UCSD-AML1 (cell line): ENCODE data around the gene DNAJC5.
"Not testable (repeated sequence)": the region's sequence is repeated elsewhere in the genome, so short reads cannot be mapped to it uniquely, and the experiment has no call there.

ENCODE experiments used
- DNase-seq: peaks from one replicate; lab custom pipeline; 2025; ENCODE audit not compliant: unreplicated experiment; lab: John Stamatoyannopoulos, UW

The DNAJC5 gene, protein sequence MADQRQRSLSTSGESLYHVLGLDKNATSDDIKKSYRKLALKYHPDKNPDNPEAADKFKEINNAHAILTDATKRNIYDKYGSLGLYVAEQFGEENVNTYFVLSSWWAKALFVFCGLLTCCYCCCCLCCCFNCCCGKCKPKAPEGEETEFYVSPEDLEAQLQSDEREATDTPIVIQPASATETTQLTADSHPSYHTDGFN

DNA sequence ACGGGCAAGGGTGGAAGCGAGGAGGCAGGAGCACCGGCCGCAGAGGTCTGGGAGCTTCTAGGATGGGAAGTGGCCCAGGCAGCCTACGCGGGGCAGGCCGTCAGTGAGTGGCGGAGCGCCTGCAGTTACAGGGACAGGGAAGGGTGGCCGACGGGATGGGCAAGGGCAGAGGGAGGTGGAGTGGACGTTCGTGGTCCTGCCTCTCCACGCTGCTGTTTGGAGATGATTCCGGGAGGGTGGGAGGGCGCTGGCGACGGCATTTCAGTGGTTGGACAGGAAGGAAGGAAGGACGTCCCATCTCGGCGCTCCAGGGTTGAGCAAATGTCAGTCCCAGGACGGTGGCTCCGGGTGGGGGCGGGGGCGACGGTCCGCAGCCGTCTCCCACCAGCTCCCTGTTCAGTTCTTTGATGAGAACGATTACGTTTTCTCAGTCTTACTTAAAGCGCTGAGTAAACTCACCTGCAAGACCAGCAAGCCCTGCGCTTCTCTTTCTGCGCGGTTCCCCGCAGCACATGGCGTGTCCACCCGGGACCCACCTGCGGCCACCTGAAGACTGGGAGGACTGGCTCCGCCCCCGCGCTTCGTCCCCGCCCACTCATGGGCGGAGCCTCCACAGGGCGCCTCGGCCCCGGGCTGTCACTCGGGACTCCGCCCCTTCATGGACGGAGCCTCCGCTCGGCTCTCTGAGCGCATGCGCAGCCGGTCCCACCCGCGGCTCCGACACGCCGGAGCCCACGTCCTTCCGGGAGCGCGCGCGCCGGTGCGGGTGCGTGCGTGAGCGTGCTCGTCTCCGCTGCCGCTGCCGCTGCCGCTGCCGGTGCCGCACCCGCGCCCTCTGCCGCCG lies at the start of gene DNAJC5:
Gene DNAJC5, plus strand, starts transcription at position 769 of the 844 bp plus-strand sequence. CDS start 33,220 bp downstream, outside the sequence.
- peak; percentile 96 for DNase-seq

DNA sequence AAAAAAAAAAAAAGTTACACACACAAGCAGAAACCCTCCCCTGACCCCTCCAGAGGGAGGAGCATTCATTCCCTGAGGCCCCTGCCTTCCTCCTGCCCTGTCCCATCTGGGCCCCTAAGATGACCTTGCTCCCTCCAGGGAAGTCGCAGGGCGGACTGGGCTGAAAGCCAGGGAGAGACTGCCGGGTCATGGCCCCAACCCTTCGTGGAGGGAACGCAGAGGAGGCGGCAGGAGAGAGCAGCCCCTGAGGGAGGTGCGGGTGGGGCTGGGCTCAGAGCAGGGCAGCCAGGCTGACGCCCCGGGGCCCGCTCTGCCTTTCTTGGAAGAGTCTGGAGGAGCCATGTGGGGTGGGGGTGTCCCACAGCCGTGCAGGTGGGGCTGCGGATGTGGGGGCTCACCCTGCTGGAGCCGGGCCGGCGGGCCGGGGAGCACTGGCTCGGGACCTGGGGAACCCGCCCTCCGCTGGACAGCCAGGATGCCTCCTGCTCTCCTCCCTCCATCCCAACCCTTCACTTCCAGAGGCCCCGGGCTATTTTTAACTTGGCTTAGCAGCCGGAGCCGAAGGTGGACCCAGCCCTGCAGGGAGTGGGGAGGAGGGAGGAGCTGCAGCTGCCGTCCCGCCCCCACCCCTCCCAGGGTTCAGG lies 48.7 kb upstream of the DNAJC5 start:
- DNase-seq: peak; percentile 74

DNA sequence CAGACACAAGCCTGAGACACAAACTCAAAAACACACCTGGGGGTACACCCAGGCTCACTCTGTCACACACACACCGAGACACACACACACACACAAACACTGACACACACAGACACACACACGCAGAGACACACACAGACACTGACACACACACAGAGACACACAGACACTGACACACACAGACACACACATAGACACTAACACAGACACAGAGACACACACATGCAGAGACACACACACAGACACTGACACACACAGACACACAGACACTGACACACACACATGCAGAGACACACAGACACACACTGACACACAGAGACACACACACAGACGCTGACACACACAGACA lies 48.1 kb upstream of the DNAJC5 start:
- no peak for DNase-seq

DNA sequence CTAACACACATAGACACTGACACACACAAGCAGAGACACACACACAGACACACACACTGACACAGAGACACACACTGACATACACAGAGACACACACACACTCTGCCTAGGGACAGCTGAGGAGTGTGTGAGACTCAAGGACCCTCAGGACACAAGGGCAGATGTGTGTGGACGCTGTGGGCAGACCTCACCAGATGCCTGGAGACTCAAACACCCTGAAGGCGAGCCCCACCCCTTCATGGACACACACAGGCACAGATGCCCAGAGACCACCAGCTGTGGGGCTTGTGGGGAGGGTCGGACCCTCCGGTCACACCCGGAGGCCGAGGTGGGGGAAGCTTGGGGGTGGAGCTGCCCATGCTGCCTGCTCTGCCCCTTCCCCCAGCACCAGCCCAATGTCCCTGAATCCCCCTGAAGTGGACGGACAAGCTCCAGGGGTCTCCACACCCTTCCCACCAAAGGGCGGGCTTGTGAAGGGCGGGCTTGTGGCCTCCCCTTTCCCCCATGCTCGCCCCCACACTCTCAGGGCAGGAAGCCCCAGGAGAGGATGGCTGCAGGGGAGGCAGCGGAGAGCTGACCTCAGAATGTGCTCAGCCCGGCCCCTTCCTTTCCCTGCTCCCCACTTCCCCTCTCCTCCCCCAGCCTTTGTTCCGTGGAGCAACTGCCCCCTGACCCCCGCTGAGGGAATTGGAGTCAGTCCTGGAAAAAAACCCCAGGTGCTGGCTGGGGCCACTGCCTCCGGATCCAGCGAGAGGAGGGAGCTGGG lies 47.5 kb upstream of the DNAJC5 start:
- peak; percentile 82 for DNase-seq

DNA sequence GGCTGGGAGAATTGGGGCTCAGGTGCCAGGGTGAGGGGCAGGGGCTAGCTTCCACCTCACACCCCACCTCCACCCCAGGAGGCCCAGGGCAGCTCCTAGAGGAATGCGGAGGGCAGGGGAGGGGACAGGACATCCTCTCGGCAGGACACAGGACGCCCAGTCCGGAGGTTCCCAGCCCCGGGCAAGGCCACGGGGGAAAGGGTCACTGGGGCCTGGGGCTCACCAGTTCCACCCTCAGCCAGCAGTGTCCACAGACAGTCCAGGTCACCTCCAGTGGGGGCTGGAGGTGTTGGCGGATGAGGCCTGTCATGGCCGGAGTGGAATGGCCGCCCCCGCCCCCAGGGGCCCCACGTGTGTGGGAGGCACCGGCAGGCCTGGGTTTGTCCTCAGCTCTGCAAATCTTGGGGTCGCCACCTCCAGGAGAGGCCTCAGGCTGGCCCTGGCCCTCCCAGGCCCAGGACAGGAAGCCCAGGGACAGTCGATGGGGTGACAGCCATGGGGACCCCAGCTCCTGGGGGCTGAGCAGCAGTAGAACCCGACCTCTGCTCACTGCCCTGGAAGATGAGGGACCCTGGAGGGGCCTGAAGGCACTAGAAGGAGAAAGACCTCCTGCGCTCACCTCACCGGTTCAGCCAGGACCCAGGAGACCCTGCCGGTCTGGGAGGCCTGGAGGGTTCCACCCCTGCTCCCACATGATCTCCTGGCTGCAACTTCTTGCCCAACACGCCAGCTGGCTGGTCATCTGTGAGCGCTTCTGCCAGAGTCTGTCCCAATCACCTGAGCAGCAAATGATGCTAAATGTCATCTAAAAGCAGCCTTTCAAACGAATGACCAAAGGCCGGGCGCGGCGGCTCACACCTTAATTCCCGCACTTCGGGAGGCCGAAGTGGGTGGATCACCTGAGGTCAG lies 46.7 kb upstream of the DNAJC5 start:
- peak; percentile 59 for DNase-seq

DNA sequence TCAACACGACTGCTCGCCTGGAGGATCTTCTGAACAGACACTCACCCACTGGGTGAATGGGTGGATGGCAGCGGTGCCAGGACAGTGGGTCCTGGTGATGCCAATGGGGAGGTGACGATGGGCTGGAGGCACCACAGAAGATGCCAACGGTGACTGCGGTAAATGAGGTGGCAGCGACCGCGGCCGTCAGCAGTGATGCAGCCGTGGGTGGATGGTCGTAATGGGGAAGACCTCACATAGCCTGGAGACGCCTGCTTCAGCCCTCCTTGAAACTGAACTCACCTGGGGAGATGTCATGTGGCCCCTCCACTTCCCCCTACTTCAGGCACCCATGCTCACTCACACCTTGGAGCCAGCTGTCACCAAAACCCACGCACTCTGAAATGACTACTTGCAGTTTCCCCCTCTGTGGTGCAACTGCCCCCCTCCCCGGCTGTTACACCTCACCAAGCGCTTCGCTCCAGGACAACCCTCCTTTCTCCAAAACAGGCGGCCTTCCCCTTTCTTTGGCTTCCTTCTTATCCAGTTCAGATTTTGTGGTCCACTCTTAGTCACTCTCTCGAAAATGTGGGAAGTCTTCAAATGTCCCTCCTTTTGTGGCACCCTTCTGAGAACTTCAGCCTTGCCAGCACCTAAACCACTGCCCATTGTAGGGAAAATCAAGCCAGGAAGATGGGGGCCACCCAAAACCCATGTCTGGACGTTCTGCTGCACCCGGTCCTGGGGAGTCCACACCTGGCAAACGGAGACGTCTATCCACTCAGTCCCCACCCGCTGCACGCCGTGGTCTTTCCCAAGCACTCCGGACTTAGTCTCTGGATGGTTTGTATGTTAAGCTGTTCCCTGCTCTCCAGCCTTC lies 44.0 kb upstream of the DNAJC5 start:
- no peak for DNase-seq

DNA sequence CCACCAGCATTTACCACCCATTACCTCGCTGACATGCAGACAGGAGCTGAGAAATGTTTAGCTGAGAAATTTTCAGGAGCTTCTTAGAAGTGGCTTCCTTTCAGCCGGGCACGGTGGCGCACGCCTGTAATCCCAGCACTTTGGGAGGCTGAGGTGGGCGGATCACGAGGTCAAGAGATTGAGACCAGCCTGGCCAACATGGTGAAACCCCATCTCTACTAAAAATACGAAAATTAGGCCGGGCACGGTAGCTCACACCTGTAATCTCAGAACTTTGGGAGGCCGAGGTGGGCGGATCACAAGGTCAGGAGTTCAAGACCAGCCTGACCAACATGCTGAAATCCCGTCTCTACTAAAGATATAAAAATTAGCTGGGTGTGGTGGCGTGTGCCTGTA lies 43.4 kb upstream of the DNAJC5 start:
- not testable (repeated sequence) for DNase-seq

DNA sequence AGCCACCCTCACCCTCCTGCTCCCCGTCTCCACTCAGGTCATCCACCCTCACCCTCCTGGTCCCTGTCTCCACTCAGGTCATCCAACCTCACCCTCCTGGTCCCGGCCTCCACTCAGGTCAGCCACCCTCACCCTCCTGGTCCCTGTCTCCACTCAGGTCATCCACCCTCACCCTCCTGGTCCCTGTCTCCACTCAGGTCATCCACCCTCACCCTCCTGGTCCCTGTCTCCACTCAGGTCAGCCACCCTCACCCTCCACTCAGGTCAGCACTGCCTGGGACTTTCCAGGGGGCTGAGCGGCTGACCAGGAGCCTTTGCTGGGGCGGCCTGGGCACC lies 41.2 kb upstream of the DNAJC5 start:
- not testable (repeated sequence) for DNase-seq

DNA sequence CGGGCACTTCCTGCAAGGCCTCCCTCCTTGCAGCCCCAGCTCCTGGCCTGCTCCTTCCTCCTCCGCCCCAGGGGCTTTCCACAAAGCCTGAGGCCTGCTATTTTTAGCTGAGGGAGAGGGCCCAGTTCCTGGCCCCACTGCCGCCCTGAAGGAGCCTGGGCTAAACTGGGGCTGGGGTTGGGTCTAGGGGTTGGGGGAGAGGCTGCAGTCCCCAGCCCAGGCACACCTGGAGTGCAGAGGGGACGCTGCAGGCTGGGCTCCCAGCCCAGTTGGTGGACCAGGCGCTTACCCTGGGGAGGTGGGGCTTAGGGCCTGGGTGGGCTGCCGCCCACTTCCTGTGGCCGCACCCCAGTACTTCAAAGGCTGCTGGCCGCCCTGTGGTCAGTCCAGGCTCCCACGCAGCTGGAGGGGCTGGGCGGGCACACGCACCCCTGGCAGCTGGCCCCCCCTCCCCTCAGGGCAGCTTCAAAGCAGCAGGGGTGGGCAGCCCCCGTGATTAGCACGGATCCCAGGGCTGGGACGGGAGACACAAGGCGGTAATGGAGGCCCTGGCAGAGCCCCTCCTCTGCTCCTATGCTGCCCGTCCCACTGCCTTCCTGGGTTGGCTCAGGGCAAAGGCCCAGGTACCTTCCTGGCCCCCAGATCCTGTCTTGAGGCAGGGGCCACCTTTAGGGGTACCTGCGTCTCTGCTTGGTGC lies 40.7 kb upstream of the DNAJC5 start:
- peak; percentile 74 for DNase-seq

DNA sequence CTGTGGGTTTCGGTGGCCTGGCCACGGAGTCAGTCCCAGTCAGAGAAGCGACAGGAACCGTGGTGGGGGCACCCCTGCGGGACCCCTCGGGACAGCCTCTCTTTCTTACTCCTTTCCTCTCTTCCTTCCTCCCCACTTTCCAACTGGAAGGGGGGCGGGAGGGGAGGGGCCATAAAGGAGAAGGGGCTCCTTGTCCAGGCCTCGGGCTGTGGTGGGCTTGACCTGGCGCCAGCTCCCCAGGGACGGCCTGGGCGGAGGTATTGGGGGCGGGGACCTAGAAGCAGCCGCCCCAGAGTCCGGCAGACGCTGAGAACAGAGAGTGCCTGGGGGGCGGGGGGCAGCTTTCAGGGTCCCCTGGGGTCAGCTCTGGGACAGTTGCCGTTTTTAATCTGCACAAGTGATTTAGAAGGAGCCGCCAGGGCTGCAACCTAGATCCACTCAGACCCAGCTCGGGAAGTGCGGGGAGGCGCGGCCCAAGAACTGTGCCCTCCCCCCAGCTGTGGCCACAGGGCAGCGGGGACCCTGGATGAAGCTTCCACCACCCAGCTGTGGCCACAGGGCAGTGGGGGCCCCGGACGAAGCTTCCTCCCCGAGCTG lies 40.1 kb upstream of the DNAJC5 start:
- DNase-seq: no peak

DNA sequence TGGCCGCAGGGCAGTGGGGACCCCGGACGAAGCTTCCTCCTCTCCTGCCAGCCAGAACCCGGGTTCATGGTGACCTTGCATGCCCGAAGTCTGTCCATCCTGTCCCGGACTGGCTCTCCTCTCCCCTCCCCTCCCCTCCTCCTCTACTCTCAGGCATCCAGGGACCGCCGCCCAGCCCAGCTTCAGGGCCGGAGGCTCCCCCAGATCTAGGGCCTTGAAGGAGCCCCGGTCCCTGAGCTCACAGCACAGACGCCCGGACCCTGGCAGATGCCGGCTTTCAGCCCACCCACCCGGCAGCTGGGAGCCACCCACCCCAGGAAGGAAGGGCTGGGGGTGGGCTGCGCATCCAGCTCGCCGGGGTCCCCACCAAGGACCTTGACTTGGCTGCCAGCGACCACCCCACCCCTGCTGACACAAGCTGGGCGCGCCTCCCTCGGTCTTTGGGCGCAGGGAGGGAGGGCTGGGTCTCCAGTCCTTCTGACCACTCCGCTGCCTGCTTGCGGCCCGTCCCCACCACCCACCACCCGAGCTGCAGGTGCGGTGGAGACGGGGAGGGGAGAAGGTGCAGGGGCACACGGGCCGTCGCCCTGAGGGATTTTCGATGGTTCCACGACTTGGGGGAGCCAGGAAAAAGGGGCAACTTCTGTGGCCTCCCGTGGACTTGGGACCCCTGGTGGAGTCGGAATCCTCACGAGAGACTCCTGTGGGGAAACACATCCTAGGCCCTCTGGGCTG lies 39.4 kb upstream of the DNAJC5 start:
- no peak for DNase-seq

DNA sequence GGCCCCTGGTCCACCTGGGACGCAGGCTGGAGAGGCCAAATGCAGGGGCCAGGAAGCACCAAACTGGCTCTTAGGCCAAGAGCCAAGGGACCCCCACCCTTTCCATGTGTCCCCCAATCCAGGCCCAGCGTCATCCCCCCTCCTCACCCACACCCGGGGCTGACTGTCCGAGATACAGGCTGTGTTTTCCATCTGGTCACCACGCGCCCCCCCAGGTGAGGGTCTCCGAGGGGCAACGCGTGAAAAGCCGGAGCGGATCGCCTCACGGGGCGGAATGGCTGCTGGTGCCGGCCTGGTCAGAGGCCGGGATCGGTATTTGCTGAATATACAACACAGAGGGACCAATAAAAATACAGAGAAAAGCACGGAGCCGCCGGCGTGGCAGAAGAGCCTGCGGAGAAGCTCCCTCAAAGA lies 38.8 kb upstream of the DNAJC5 start:
- no peak for DNase-seq

DNA sequence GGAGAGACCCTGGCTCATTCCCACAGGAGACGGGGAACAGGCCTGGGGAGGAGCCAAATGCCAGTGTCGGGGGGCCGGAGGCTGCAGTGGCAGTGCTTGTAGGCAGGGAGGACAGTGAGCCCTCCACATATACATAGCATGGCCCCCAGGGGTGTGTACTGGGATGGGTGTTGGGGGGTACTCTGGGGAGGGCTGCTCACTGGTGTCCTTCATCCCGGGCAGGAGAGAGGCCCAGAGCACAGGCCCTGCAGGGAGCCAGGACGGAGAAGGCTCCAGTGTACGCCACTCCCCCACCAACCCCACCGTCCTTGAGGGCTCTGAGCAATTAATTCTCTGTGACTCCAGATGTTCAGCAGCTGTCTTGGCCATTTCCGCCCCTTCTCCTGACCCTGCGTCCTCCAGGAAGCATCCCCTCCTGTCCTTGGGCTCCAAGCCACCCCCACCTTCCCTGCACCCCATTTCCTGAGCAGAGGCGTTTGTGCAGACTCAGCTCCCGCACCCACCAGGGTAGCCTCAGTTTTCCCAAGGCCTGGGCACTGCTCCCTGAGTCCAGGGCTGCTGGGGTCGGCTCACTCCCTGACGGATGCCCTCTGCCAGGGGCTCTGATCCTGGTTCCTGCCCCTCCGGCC lies 37.0 kb upstream of the DNAJC5 start:
- peak; percentile 65 for DNase-seq

DNA sequence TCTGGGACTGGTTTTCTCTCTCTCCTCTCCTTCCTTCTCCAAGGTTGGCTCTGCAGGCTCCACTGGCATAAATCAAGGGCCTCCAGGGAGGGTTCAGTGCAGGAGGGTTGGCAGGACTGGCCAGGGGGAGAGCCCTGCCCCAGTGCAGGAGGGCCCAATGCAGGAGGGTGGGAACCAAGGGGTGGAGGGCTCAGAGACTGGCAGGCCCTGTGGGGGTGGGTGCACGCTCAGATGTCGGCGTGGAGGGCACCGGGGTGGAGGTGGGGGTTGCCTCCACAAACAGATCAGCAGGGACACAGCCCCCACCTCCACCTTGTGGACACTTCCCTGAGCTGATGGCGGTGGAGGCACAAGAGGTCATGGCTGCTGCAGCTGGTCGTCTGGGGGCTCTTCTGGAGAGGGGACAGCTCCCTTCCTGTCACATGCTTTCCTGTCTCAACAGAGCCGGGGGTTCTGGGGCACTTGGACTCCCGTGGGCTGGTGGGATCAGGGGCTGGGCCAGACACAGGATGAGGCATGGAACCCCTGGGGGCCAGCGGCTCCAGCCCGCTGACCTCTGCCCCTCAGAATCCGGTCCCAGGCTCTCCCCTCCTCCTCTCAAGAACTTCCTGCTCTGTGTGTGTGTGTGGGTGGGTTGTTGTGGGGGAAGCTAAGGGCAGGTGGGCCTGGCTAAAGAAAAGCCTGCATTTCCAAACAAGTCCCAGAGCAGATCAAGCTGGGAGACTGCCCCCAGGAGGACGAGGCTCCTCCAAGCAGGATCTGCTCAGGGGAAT lies 36.3 kb upstream of the DNAJC5 start:
- peak; percentile 83 for DNase-seq

DNA sequence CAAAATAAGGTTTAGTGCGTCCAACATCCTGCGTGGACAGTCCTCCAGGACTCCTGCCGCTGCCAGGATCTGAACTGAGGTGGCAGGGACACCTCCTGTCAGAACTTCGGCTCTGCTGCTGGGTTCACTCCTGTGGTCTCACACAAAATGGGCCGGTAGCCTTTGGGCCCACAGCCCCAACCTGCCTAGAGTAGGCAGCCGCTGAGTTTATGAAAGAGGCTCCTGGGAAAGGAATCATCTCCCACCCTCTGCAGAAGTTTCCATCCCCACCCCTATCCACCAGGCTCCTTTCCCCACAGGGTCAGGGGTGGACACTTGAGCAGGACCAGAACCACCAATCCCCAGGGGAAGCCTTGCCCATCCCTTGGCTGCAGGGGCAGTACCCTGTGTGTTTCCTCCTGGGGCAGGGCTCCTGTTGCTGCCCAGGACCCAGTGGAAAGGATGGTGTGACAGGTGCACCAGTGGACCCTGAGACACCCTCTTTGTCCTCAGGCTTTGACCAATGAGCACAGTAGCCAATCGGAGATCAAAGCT lies 35.7 kb upstream of the DNAJC5 start:
- no peak for DNase-seq

DNA sequence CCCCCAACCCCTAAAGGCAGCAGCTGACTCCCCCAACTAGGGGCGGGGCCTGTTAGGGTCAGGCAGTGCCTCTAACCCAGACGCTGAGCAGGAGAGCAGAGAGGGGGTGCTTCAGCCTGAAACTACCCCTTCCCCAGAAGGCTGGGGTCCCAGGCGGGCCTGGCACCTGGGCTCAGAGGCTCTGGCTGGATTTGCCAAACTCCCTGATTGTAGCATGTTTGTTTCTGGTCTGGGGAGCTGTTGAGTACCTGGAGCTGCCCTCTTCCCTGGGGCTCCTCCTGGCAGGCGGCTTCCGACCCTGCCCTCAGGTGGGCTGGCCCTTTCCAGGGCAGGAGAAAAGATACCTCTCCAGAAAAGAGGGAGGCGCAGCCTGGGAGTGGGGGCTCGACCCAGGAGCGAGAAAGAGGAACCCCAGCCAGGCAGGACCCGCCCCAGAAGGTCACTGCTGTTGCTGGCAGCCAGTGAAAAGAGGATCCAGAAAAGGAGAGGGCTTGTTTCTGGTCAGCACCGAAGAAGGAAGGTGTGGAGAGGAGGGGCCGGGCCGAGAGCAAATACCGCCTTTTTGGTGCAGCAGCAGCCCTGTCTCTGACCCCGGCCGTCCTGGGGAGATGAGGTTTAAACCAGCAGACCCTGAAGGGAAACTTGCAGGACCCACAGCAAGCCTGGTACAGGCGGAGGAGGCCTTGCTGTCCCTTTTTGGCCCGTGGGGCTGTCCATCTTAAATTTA lies 34.4 kb upstream of the DNAJC5 start:
- DNase-seq: peak; percentile 46
